Panc1 (cell line): ENCODE results near the gene INPP5A. TPM values are rescaled to one million over a fixed set of nuclear protein-coding genes. Genes with fewer than 3 reads are reported as not detected.

ENCODE experiments used
- ATAC-seq: fragments of 200-7000 bp; cut with Tn5 transposase; 2 replicates; pipeline ENCODE4 v1.9.1; 2020; ENCODE audit warnings: mild to moderate bottlenecking, moderate library complexity
- BruUV-seq: library from RNA; stranded (reverse); fragments of 400-500 nt; replicated peaks from 2 replicates; lab custom pipeline; 2021; lab: Mats Ljungman, UMichigan
- CTCF ChIA-PET: fragments of 300-600 bp; sonication (Branson Sonifier 250); formaldehyde crosslinking; loops from one replicate; lab custom pipeline; 2022; ENCODE audit warnings: antibody characterized with exemption; lab: Charles Lee
- POLR2A ChIA-PET: fragments of 300-600 bp; sonication (Branson Sonifier 250); formaldehyde crosslinking; loops from one replicate; lab custom pipeline; 2022; ENCODE audit warnings: antibody characterized with exemption; lab: Charles Lee
- DNase-seq: peaks from one replicate; pipeline ENCODE4 v3.0.0-alpha.2; 2010; ENCODE audit warnings: low read depth, low spot score
- H3K27ac ChIP-seq: 2 replicates; pipeline ENCODE4 v1.5.1; 2011; ENCODE audit warnings: mild to moderate bottlenecking, low read length, inconsistent platforms
- H3K27me3 ChIP-seq: fragments of 200-500 bp; sonication (Bioruptor generic); 2 replicates; pipeline ENCODE4 v1.6.0; 2014; ENCODE audit warnings: low read length, inconsistent platforms; ENCODE audit not compliant: control insufficient read depth, insufficient read depth
- H3K36me3 ChIP-seq: fragments of 200-500 bp; sonication (Bioruptor generic); 2 replicates; pipeline ENCODE4 v1.5.1; 2014; ENCODE audit warnings: inconsistent platforms, mild to moderate bottlenecking, low read length, moderate library complexity; ENCODE audit not compliant: control insufficient read depth, insufficient read depth
- H3K4me1 ChIP-seq: 2 replicates; pipeline ENCODE4 v1.5.1; 2011; ENCODE audit warnings: inconsistent platforms, mild to moderate bottlenecking, low read length, moderate library complexity; ENCODE audit not compliant: control insufficient read depth, insufficient read depth
- H3K4me3 ChIP-seq, 2 experiments: 2 replicates each; pipeline ENCODE4 v1.5.1; 2011 to 2012; ENCODE audit warnings: low read depth in 2 of 2, low read length in 2 of 2, mild to moderate bottlenecking in 2 of 2, inconsistent platforms in 1 of 2, moderate library complexity in 1 of 2
- H3K9me3 ChIP-seq: fragments of 200-500 bp; sonication (Bioruptor generic); 2 replicates; pipeline ENCODE4 v1.5.1; 2014; ENCODE audit warnings: low read depth, mild to moderate bottlenecking, inconsistent platforms, low read length, moderate library complexity; ENCODE audit not compliant: control insufficient read depth, insufficient read depth
- CTCF ChIP-seq: fragments of 450-650 bp; IDR thresholded peaks from 2 replicates; pipeline ENCODE4 v1.5.1; 2017; ENCODE audit warnings: mild to moderate bottlenecking
- POLR2AphosphoS5 ChIP-seq: IDR thresholded peaks from 2 replicates; pipeline ENCODE4 v1.6.1; 2012; ENCODE audit warnings: mild to moderate bottlenecking, low read depth, low read length, moderate library complexity
- REST ChIP-seq, 2 experiments: IDR thresholded peaks; 2 replicates each; pipeline ENCODE4 v1.6.1; 2011 to 2012; ENCODE audit warnings: low read depth in 2 of 2, control low read depth in 1 of 2, low read length in 1 of 2, mild to moderate bottlenecking in 1 of 2, moderate library complexity in 1 of 2; ENCODE audit not compliant: insufficient read depth in 1 of 2
- SIN3A ChIP-seq: IDR thresholded peaks from 2 replicates; pipeline ENCODE4 v1.6.1; 2012; ENCODE audit warnings: low read depth, mild to moderate bottlenecking, low read length, moderate library complexity, borderline replicate concordance; ENCODE audit not compliant: insufficient read depth
- TCF7L2 ChIP-seq: IDR thresholded peaks from 2 replicates; pipeline ENCODE4 v1.6.1; 2011; ENCODE audit warnings: mild to moderate bottlenecking, low read depth, low read length, inconsistent platforms
- in situ Hi-C: cut with HindIII; loops from 2 replicates; pipeline ENCODE4 v1.10.0; 2016; ENCODE audit warnings: low sequenced_read_pairs, low pct_unique_long_range_greater_than_20kb
- intact Hi-C: fragments of 100-400 bp; cut with micrococcal nuclease; formaldehyde crosslinking; loops from one replicate; pipeline ENCODE4 v1.10.0; 2022; ENCODE audit not compliant: unreplicated experiment
- total RNA-seq: library from RNA; stranded (reverse); gene quantifications from one replicate; pipeline ENCODE4 v1.2.1, GENCODE V29; 2021; ENCODE audit not compliant: unreplicated experiment

INPP5A gene
- total RNA-seq, 1 experiment from 2014 or later, result 60.0 TPM

- Histone ChIP-seq H3K4me1 (no peaks in the 10 kb centered on the region), H3K9me3 (peaks cover 13% of the 10 kb centered on the region), H3K27me3 (no peaks in the 10 kb centered on the region), H3K4me3 (no peak overlapping the region), H3K27ac (no peak overlapping the region), H3K36me3 (no peaks in the 10 kb centered on the region; the same call in 1 of the 2 replicates)
- no peak for DNase-seq
- POLR2A ChIA-PET, result interaction anchor here (0.6 kb wide), 1 partner anchor 208 kb away, joined by 3 read pairs; no protein-coding TSS in a partner anchor
- intact Hi-C loops, result no loop called here
- TF ChIP-seq SIN3A, result no peak
- TF ChIP-seq CTCF, result no peak
- TF ChIP-seq REST (IDR thresholded peaks at IDR 0.05; ENCODE audit: insufficient read depth in 1 of 2, low read depth in 2 of 2, low read length in 1 of 2), result no peak
- TF ChIP-seq POLR2AphosphoS5, result no peak
- no peak for TF ChIP-seq TCF7L2
- no peak for ATAC-seq
- in situ Hi-C loops, result no loop called here
- TSS peak; percentile 51 for BruUV-seq
- CTCF ChIA-PET, result no interaction called here
These were observed 168.4 kb downstream of the INPP5A start for GRCh38 chr10:132705943-132706342.

- intact Hi-C loops (no loop called here), in situ Hi-C loops (no loop called here)
- ATAC-seq, result no peak
- Histone ChIP-seq H3K27ac (no peak overlapping the region), H3K9me3 (peaks cover 13% of the 10 kb centered on the region), H3K4me3 (no peak overlapping the region), H3K4me1 (no peaks in the 10 kb centered on the region), H3K27me3 (no peaks in the 10 kb centered on the region), H3K36me3 (no peaks in the 10 kb centered on the region; the same call in 1 of the 2 replicates)
- POLR2A ChIA-PET, result no interaction called here
- CTCF ChIA-PET, result no interaction called here
- no TSS peak for BruUV-seq
- TF ChIP-seq TCF7L2 (no peak), REST (IDR thresholded peaks at IDR 0.05; ENCODE audit: insufficient read depth in 1 of 2, low read depth in 2 of 2, low read length in 1 of 2) (no peak), SIN3A (no peak), CTCF (no peak), POLR2AphosphoS5 (no peak)
- DNase-seq, result no peak
These were observed 169.1 kb downstream of the INPP5A start for GRCh38 chr10:132706701-132707100.
